ENCODE measurements around the gene VAT1. TPM values are rescaled to one million over a fixed set of nuclear protein-coding genes. Genes with fewer than 3 reads are reported as not detected.
A peak's percentile ranks its signal among the peaks of the same experiment; 100 is the strongest.

VAT1 gene
- total and polyA plus RNA-seq, 9 of the 15 experiments (the other 6 are each of a cell fraction or from before 2014, with no cell fraction given) = 29.4 to 153 (median 66.7) TPM

- no peak for TF ChIP-seq FOXK1 (CRISPR knock-in tag; IDR thresholded peaks at IDR 0.05; ENCODE audit: borderline replicate concordance)
- TF ChIP-seq MAZ (CRISPR knock-in tag; conservative IDR thresholded peaks at IDR 0.05 in 1 of 2, IDR thresholded peaks at IDR 0.05 in 1 of 2) = peak in 1 of 2 experiments; percentile 22; a peak in 1 of 4 replicates
- TF ChIP-seq POLR2H (tag; IDR thresholded peaks at IDR 0.05; ENCODE audit: low read depth) = no peak
- TF ChIP-seq RBM25 (IDR thresholded peaks at IDR 0.05; ENCODE audit: low read depth, low read length, severe bottlenecking) = no peak
- TF ChIP-seq E2F6 (IDR thresholded peaks at IDR 0.05; ENCODE audit: borderline replicate concordance in 1 of 2, extremely low read depth in 1 of 2, insufficient read depth in 1 of 2, insufficient read length in 1 of 2, low read depth in 1 of 2, low read length in 1 of 2, poor library complexity in 1 of 2, severe bottlenecking in 1 of 2) = peak in 1 of 2 experiments; percentile 19
- TF ChIP-seq POLR2AphosphoS2 (IDR thresholded peaks at IDR 0.05; ENCODE audit: low read length) = no peak
- no peak for TF ChIP-seq ZNF778 (CRISPR knock-in tag; IDR thresholded peaks at IDR 0.05)
- TF ChIP-seq CREB5 (CRISPR knock-in tag; IDR thresholded peaks at IDR 0.05) = no peak
- TF ChIP-seq ZSCAN29 (IDR thresholded peaks at IDR 0.05) = no peak
- TF ChIP-seq ZNF124 (CRISPR knock-in tag; IDR thresholded peaks at IDR 0.05) = no peak
- TF ChIP-seq FIP1L1 (IDR thresholded peaks at IDR 0.05; ENCODE audit: low read depth, low read length, poor library complexity, severe bottlenecking) = no peak
- TF ChIP-seq ZNF766 (CRISPR knock-in tag; conservative IDR thresholded peaks at IDR 0.05) = peak; percentile 44; the same call in 1 of the 2 replicates
- no peak for TF ChIP-seq POU5F1 (IDR thresholded peaks at IDR 0.05; ENCODE audit: borderline replicate concordance, low read depth, low read length, partially characterized antibody)
- no peak for TF ChIP-seq GTF2A2 (tag; IDR thresholded peaks at IDR 0.05)
- no peak for TF ChIP-seq NR2C1 (IDR thresholded peaks at IDR 0.05)
- no peak for TF ChIP-seq NR2C1 (tag; IDR thresholded peaks at IDR 0.05)
- TF ChIP-seq FOXP1 (CRISPR knock-in tag; IDR thresholded peaks at IDR 0.05) = no peak
- TF ChIP-seq HDAC3 (IDR thresholded peaks at IDR 0.05; ENCODE audit: borderline replicate concordance, partially characterized antibody) = no peak
- TF ChIP-seq TSC22D4 (tag; IDR thresholded peaks at IDR 0.05) = no peak
- TF ChIP-seq MAFK (IDR thresholded peaks at IDR 0.05; ENCODE audit: low read length) = peak; percentile 11; the same call in 1 of the 2 replicates
- no peak for TF ChIP-seq ZNF57 (CRISPR knock-in tag; IDR thresholded peaks at IDR 0.05)
- peak; percentile 68 for TF ChIP-seq SMARCE1 (IDR thresholded peaks at IDR 0.05)
- no peak for TF ChIP-seq MAFF (IDR thresholded peaks at IDR 0.05; ENCODE audit: low read length)
- TF ChIP-seq NONO (IDR thresholded peaks at IDR 0.05; ENCODE audit: low read depth in 2 of 2, low read length in 1 of 2) = no peak
- peak; percentile 53 for TF ChIP-seq BHLHE40 (IDR thresholded peaks at IDR 0.05; ENCODE audit: low read length)
- no peak for TF ChIP-seq PHB2 (IDR thresholded peaks at IDR 0.05; ENCODE audit: low read depth)
- TF ChIP-seq ZNF785 (CRISPR knock-in tag; IDR thresholded peaks at IDR 0.05) = no peak
- TF ChIP-seq ZNF134 (CRISPR knock-in tag; conservative IDR thresholded peaks at IDR 0.05) = no peak
Measured at GRCh38 chr17:43024407-43025289, 2.5 kb upstream of the VAT1 start, which contains the start of gene RND2 (continued).

Measured in K562 (cell line).